ENCODE data around the gene OR10A6. TPM values are rescaled to one million over a fixed set of nuclear protein-coding genes. Genes with fewer than 3 reads are reported as not detected.

OR10A6 gene
- total RNA-seq, 4 donors from 2014 or later = not detected

DNA sequence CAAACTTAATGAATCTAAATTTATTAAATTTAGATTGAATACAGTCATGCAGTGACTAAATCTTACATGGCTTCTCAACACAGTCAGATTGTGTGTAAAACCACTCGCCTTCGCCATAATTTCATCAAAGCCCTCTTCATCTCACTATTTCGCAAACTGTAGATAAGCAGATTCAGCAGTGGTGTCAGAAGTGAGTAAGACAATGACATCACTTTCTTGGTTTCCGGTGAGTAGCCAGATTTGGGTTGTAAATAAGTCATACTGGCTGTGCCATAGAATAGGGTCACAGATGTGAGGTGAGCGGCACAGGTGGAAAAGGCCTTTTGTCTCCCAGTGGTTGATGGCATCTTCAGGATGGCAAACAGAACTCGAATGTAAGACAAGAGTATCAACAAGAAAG, 3.4 kb downstream of the OR10A6 start:
- TF ChIP-seq EP300 (IDR thresholded peaks at IDR 0.05; ENCODE audit: low read depth) (no peak), CTCF (IDR thresholded peaks at IDR 0.05) (no peak), POLR2AphosphoS5 (IDR thresholded peaks at IDR 0.05) (no peak), POLR2A (IDR thresholded peaks at IDR 0.05) (no peak)
- no peak overlapping the region for H3K27ac ChIP-seq
- intact Hi-C loops (cut with DNase I; ENCODE audit: low total_unique reads) (no loop called here), in situ Hi-C loops (cut with MboI; ENCODE audit: low pct_ligation_motif_present in 1 of 4, low pct_unique_long_range_greater_than_20kb in 1 of 4, low sequenced_read_pairs in 3 of 4) (no loop called here)
- no peaks in the 10 kb centered on the region for H3K36me3 ChIP-seq
- no peak overlapping the region for H3K4me3 ChIP-seq
- no peaks in the 10 kb centered on the region for H3K9me3 ChIP-seq
- 82 to 92% methylated on average over 5 to 6 of the region's 6 CpGs for WGBS, 2 donors (ENCODE audit: low coverage in 1 of 2)
- H3K4me1 ChIP-seq = no peaks in the 10 kb centered on the region
- peaks cover 9% of the 10 kb centered on the region for H3K27me3 ChIP-seq
- DNase-seq = no peak

GRCh38 chr11:7924536-7924935, 6.5 kb downstream of the OR10A6 start:
- DNase-seq = no peak
- Histone ChIP-seq H3K4me3 (no peak overlapping the region), H3K36me3 (no peaks in the 10 kb centered on the region), H3K27ac (no peak overlapping the region), H3K9me3 (no peaks in the 10 kb centered on the region), H3K4me1 (no peaks in the 10 kb centered on the region), H3K27me3 (peaks cover 9% of the 10 kb centered on the region)
- in situ Hi-C loops (cut with MboI; ENCODE audit: low pct_ligation_motif_present in 1 of 4, low pct_unique_long_range_greater_than_20kb in 1 of 4, low sequenced_read_pairs in 3 of 4) = no loop called here
- intact Hi-C loops (cut with DNase I; ENCODE audit: low total_unique reads) = no loop called here
- 48 to 49% methylated on average over 2 of the region's 2 CpGs for WGBS, 2 donors (ENCODE audit: low coverage in 1 of 2)
- TF ChIP-seq CTCF (IDR thresholded peaks at IDR 0.05) (no peak), POLR2AphosphoS5 (IDR thresholded peaks at IDR 0.05) (no peak), EP300 (IDR thresholded peaks at IDR 0.05; ENCODE audit: low read depth) (no peak), POLR2A (IDR thresholded peaks at IDR 0.05) (no peak)

- TF ChIP-seq POLR2AphosphoS5 (IDR thresholded peaks at IDR 0.05) (no peak), CTCF (IDR thresholded peaks at IDR 0.05) (no peak), EP300 (IDR thresholded peaks at IDR 0.05; ENCODE audit: low read depth) (no peak), POLR2A (IDR thresholded peaks at IDR 0.05) (no peak)
- no peaks in the 10 kb centered on the region for H3K27me3 ChIP-seq
- intact Hi-C loops (cut with DNase I; ENCODE audit: low total_unique reads) = no loop called here
- H3K4me1 ChIP-seq = no peaks in the 10 kb centered on the region
- no peaks in the 10 kb centered on the region for H3K9me3 ChIP-seq
- in situ Hi-C loops (cut with MboI; ENCODE audit: low pct_ligation_motif_present in 1 of 4, low pct_unique_long_range_greater_than_20kb in 1 of 4, low sequenced_read_pairs in 3 of 4) = no loop called here
- no peak overlapping the region for H3K4me3 ChIP-seq
- no peak overlapping the region for H3K27ac ChIP-seq
- no peak for DNase-seq
- no peaks in the 10 kb centered on the region for H3K36me3 ChIP-seq
- WGBS, 2 donors (ENCODE audit: low coverage in 1 of 2) = 62 to 67% methylated on average over 2 of the region's 2 CpGs
These were observed 12.9 kb downstream of the OR10A6 start for GRCh38 chr11:7918141-7918540.

- H3K9me3 ChIP-seq = no peaks in the 10 kb centered on the region
- in situ Hi-C loops (cut with MboI; ENCODE audit: low pct_ligation_motif_present in 1 of 4, low pct_unique_long_range_greater_than_20kb in 1 of 4, low sequenced_read_pairs in 3 of 4) = no loop called here
- no peak overlapping the region for H3K27ac ChIP-seq
- H3K4me1 ChIP-seq = peaks cover 0 to 2% (median 0%) of the 10 kb centered on the region in 4 donors
- intact Hi-C loops (cut with DNase I; ENCODE audit: low total_unique reads) = no loop called here
- H3K27me3 ChIP-seq = no peaks in the 10 kb centered on the region
- TF ChIP-seq CTCF (IDR thresholded peaks at IDR 0.05) = no peak
- TF ChIP-seq POLR2A (IDR thresholded peaks at IDR 0.05) = no peak
- TF ChIP-seq POLR2AphosphoS5 (IDR thresholded peaks at IDR 0.05) = no peak
- no peak for TF ChIP-seq EP300 (IDR thresholded peaks at IDR 0.05; ENCODE audit: low read depth)
- H3K36me3 ChIP-seq = no peaks in the 10 kb centered on the region
- no peak for DNase-seq
- no peak overlapping the region for H3K4me3 ChIP-seq
These were observed 20.1 kb downstream of the OR10A6 start for GRCh38 chr11:7911011-7911410.

Data from transverse colon (tissue), 4 donors.